ENCODE data around the gene GOLGA2. TPM values are rescaled to one million over a fixed set of nuclear protein-coding genes. Genes with fewer than 3 reads are reported as not detected.
A peak's percentile ranks its signal among the peaks of the same experiment; 100 is the strongest.

The GOLGA2 gene
- total and polyA plus RNA-seq, 4 experiments from 2014 or later = 1.4 to 82.4 (median 43.4) TPM

GRCh38 chr9:128251732-128252100 lies 24.1 kb downstream of the GOLGA2 start:
- Histone ChIP-seq H3K27me3 (ENCODE audit: insufficient read depth, low read length) (no peaks in the 10 kb centered on the region), H3K4me3 (ENCODE audit: low read length in 2 of 2) (no peak overlapping the region), H3K27ac (ENCODE audit: low read depth, low read length) (no peak overlapping the region), H3K4me1 (ENCODE audit: insufficient read depth, low read length) (peaks cover 22% of the 10 kb centered on the region), H3K9me3 (ENCODE audit: control insufficient read depth in 1 of 2, low read length in 2 of 2) (no peaks in the 10 kb centered on the region), H3K36me3 (ENCODE audit: insufficient read depth, low read length) (no peaks in the 10 kb centered on the region)
- no peak for DNase-seq
- Mint-ChIP-seq H3K4me1 (peaks cover 7 to 28% (median 16%) of the 10 kb centered on the region in 4 donors), H3K36me3 (no peaks in the 10 kb centered on the region), H3K9me3 (no peaks in the 10 kb centered on the region), H3K27me3 (no peaks in the 10 kb centered on the region), H3K27ac (peak overlapping the region in 5 of 7 donors; percentile 1 to 85 (median 71)), H3K4me3 (peak overlapping the region; percentile 37 to 89 (median 77))
- POLR2A ChIA-PET (ENCODE audit: partially characterized antibody) = no interaction called here
- CTCF ChIA-PET (ENCODE audit: partially characterized antibody) = no interaction called here
- intact Hi-C loops (cut with micrococcal nuclease) = no loop called here

DNA sequence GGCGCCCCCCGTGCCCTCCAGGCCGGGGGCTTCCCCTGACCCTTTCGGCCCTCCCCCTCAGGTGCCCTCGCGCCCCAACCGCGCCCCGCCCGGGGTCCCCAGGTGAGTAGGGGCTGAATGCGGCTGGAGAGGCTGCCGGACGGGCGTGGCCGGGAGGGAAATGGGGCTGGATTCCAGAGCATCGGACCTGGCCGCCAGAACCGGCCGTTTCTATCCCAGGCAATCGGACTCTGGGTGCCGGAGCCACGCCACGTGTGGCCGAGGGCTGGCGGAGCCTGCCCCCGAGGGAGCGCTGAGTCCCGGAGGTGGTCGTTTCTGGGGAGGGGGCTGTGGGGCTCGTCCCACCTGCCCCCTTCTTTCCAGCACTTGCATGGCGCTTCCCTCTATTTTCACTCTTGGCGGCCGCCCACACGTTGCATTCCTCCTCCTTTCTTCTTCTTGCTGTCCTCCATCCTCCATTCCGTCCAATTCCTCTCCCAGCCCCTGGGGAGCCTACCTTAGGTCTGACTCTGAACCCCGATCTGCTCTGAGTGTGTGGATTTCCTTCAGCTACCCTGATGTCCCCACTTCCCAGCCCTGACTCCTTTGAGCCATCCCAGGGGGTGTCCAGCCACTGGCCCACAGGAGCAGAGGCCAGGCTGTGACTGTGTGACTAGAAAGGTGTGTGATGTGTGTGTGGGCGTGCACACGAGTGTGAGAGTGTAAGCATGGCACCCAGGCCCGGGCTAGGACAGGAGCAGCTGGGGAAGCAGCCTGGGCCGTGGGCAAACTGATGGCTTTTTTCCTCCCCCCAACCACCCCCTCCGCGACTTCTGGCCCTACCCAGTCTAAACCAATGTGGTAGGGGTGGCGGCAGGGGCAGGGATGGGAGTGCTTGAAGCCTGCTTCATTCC lies 24.7 kb downstream of the GOLGA2 start:
- peak in 1 of 5 donors; percentile 10 for DNase-seq
- peak overlapping the region; percentile 56 for H3K27ac ChIP-seq (ENCODE audit: low read depth, low read length)
- H3K9me3 ChIP-seq (ENCODE audit: control insufficient read depth in 1 of 2, low read length in 2 of 2) = no peaks in the 10 kb centered on the region
- no peaks in the 10 kb centered on the region for H3K36me3 ChIP-seq (ENCODE audit: insufficient read depth, low read length)
- Mint-ChIP-seq H3K36me3 (no peaks in the 10 kb centered on the region), H3K27me3 (no peaks in the 10 kb centered on the region), H3K27ac (peak overlapping the region in 6 of 7 donors; percentile 29 to 87 (median 53)), H3K4me3 (peak overlapping the region; percentile 74 to 89 (median 84)), H3K9me3 (no peaks in the 10 kb centered on the region), H3K4me1 (peaks cover 7 to 28% (median 16%) of the 10 kb centered on the region in 4 donors)
- H3K4me1 ChIP-seq (ENCODE audit: insufficient read depth, low read length) = peaks cover 22% of the 10 kb centered on the region
- CTCF ChIA-PET (ENCODE audit: partially characterized antibody) = interaction anchor here (1.1 kb wide), 1 partner anchor 60 kb away, joined by 3 read pairs; the partner anchor contains the start of gene CIZ1
- H3K27me3 ChIP-seq (ENCODE audit: insufficient read depth, low read length) = no peaks in the 10 kb centered on the region
- intact Hi-C loops (cut with micrococcal nuclease) = loop anchor here (1.0 kb wide), 6 partner anchors 25 to 123 kb away; partner anchors contain the start of genes COQ4, DNM1, GOLGA2 and SLC27A4
- POLR2A ChIA-PET (ENCODE audit: partially characterized antibody) = interaction anchor here (1.0 to 2.3 kb wide), 9 partner anchors 24 to 830 kb away, joined by 3 to 19 read pairs (median 4); partner anchors contain the start of genes DOLPP1, GOLGA2, LRSAM1 and RPL12
- peak overlapping the region in 1 of 2 donors; percentile 67 for H3K4me3 ChIP-seq (ENCODE audit: low read length in 2 of 2)

GRCh38 chr9:128249908-128250838 lies 25.6 kb downstream of the GOLGA2 start:
- ChIA-PET CTCF (ENCODE audit: partially characterized antibody) (interaction anchor here (0.6 to 1.2 kb wide), 5 partner anchors 14 to 380 kb away, joined by 3 read pairs; partner anchors contain the start of gene CIZ1), POLR2A (ENCODE audit: partially characterized antibody) (interaction anchor here (0.7 to 2.3 kb wide), 12 partner anchors 25 to 830 kb away, joined by 3 to 19 read pairs (median 4); partner anchors contain the start of genes DNM1, DOLPP1, GOLGA2 and LRSAM1)
- DNase-seq = peak; percentile 95 to 98 (median 96)

DNA sequence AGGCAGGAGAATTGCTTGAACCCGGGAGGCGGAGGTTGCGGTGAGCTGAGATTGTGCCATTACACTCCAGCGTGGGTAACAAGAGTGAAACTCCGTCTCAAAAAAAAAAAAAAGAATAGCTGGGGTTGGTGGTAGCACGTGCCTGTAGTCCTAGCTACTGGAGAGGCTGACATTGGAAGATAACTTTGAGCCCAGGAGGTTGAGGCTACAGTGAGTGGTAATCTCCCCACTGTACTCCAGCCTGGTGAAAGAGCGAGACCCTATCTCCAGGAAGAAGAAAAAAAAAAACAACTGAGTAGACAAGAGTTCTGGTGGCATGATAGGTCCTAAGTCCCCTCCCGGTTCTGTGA lies 26.3 kb downstream of the GOLGA2 start:
- Histone ChIP-seq H3K27me3 (ENCODE audit: insufficient read depth, low read length) (no peaks in the 10 kb centered on the region), H3K27ac (ENCODE audit: low read depth, low read length) (peak overlapping the region; percentile 56), H3K36me3 (ENCODE audit: insufficient read depth, low read length) (no peaks in the 10 kb centered on the region), H3K4me3 (ENCODE audit: low read length in 2 of 2) (peak overlapping the region in 1 of 2 donors; percentile 75), H3K9me3 (ENCODE audit: control insufficient read depth in 1 of 2, low read length in 2 of 2) (no peaks in the 10 kb centered on the region), H3K4me1 (ENCODE audit: insufficient read depth, low read length) (peaks cover 22% of the 10 kb centered on the region)
- no peak for DNase-seq
- CTCF ChIA-PET (ENCODE audit: partially characterized antibody) = interaction anchor here (0.6 to 1.2 kb wide), 2 partner anchors 13 to 198 kb away, joined by 3 read pairs; no protein-coding TSS in a partner anchor
- peaks cover 0 to 2% (median 0%) of the 10 kb centered on the region in 8 donors for H3K9me3 Mint-ChIP-seq
- H3K36me3 Mint-ChIP-seq = no peaks in the 10 kb centered on the region
- peak overlapping the region; percentile 84 to 93 (median 87) for H3K4me3 Mint-ChIP-seq
- POLR2A ChIA-PET (ENCODE audit: partially characterized antibody) = interaction anchor here (1.0 to 2.3 kb wide), 7 partner anchors 26 to 831 kb away, joined by 3 to 19 read pairs (median 6); partner anchors contain the start of genes DNM1, DOLPP1, GOLGA2 and SWI5
- H3K4me1 Mint-ChIP-seq = peaks cover 9 to 28% (median 19%) of the 10 kb centered on the region in 4 donors
- H3K27me3 Mint-ChIP-seq = peaks cover 4 to 5% of the 10 kb centered on the region in 2 donors
- peak overlapping the region; percentile 77 to 97 (median 94) for H3K27ac Mint-ChIP-seq
- intact Hi-C loops (cut with micrococcal nuclease) = no loop called here

More at GRCh38 chr9:128249908-128250838, 25.6 kb downstream of the GOLGA2 start:
- H3K36me3 ChIP-seq (ENCODE audit: insufficient read depth, low read length) = no peaks in the 10 kb centered on the region
- peaks cover 0 to 2% (median 0%) of the 10 kb centered on the region in 8 donors for H3K9me3 Mint-ChIP-seq
- intact Hi-C loops (cut with micrococcal nuclease) = loop anchor here (1.0 kb wide), 6 partner anchors 26 to 122 kb away; partner anchors contain the start of genes COQ4, DNM1, GOLGA2 and SLC27A4
- H3K27ac ChIP-seq (ENCODE audit: low read depth, low read length) = peak overlapping the region; percentile 56
- peak overlapping the region; percentile 77 to 97 (median 94) for H3K27ac Mint-ChIP-seq
- peaks cover 10 to 30% (median 19%) of the 10 kb centered on the region in 4 donors for H3K4me1 Mint-ChIP-seq
- H3K27me3 Mint-ChIP-seq = peaks cover 4 to 5% of the 10 kb centered on the region in 2 donors
- H3K27me3 ChIP-seq (ENCODE audit: insufficient read depth, low read length) = no peaks in the 10 kb centered on the region
- H3K4me1 ChIP-seq (ENCODE audit: insufficient read depth, low read length) = peaks cover 22% of the 10 kb centered on the region
- peak overlapping the region; percentile 84 to 93 (median 87) for H3K4me3 Mint-ChIP-seq
- H3K9me3 ChIP-seq (ENCODE audit: control insufficient read depth in 1 of 2, low read length in 2 of 2) = no peaks in the 10 kb centered on the region
- H3K4me3 ChIP-seq (ENCODE audit: low read length in 2 of 2) = peak overlapping the region in 1 of 2 donors; percentile 75
- no peaks in the 10 kb centered on the region for H3K36me3 Mint-ChIP-seq

- Mint-ChIP-seq H3K4me1 (peaks cover 11 to 25% (median 21%) of the 10 kb centered on the region in 4 donors), H3K27ac (peak overlapping the region in 3 of 7 donors; percentile 17 to 62 (median 57)), H3K4me3 (peak overlapping the region in 1 of 8 donors; percentile 4), H3K27me3 (peaks cover 10 to 13% of the 10 kb centered on the region in 2 donors), H3K9me3 (peaks cover 0 to 2% (median 0%) of the 10 kb centered on the region in 8 donors), H3K36me3 (no peaks in the 10 kb centered on the region)
- CTCF ChIA-PET (ENCODE audit: partially characterized antibody) = no interaction called here
- POLR2A ChIA-PET (ENCODE audit: partially characterized antibody) = interaction anchor here (0.6 to 1.9 kb wide), 2 partner anchors 29 to 186 kb away, joined by 3 to 5 read pairs; partner anchors contain the start of genes GOLGA2 and SWI5
- Histone ChIP-seq H3K27me3 (ENCODE audit: insufficient read depth, low read length) (peaks cover 10% of the 10 kb centered on the region), H3K9me3 (ENCODE audit: control insufficient read depth in 1 of 2, low read length in 2 of 2) (no peaks in the 10 kb centered on the region), H3K4me1 (ENCODE audit: insufficient read depth, low read length) (peaks cover 22% of the 10 kb centered on the region), H3K36me3 (ENCODE audit: insufficient read depth, low read length) (no peaks in the 10 kb centered on the region), H3K4me3 (ENCODE audit: low read length in 2 of 2) (no peak overlapping the region), H3K27ac (ENCODE audit: low read depth, low read length) (no peak overlapping the region)
- intact Hi-C loops (cut with micrococcal nuclease) = no loop called here
- no peak for DNase-seq
These were observed 28.5 kb downstream of the GOLGA2 start for GRCh38 chr9:128247226-128247803.

DNA sequence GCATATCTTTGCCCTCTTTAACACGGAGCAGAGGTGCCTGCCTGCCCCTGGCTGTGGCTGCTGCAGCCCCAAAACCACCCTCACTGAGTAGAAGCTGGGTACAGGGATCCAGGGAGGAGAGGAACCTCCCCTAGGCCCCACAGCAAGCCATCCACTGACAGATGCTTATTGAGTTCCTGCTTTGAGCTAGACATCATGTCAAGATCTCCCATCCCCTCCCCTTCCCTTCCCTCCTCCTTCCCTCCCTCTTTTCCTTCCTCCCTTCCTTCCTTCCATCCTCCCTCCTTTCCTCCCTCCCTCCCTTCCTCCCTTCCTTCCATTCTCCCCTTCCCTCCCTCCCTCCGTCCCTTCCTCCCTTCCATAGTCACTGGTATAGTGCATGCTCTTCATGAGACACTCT lies 29.3 kb downstream of the GOLGA2 start:
- Mint-ChIP-seq H3K27ac (no peak overlapping the region), H3K9me3 (peaks cover 0 to 2% (median 0%) of the 10 kb centered on the region in 8 donors), H3K4me3 (no peak overlapping the region), H3K27me3 (peaks cover 13% of the 10 kb centered on the region in 2 donors), H3K36me3 (no peaks in the 10 kb centered on the region), H3K4me1 (peaks cover 8 to 17% (median 16%) of the 10 kb centered on the region in 4 donors)
- Histone ChIP-seq H3K27ac (ENCODE audit: low read depth, low read length) (no peak overlapping the region), H3K36me3 (ENCODE audit: insufficient read depth, low read length) (no peaks in the 10 kb centered on the region), H3K4me1 (ENCODE audit: insufficient read depth, low read length) (peaks cover 17% of the 10 kb centered on the region), H3K9me3 (ENCODE audit: control insufficient read depth in 1 of 2, low read length in 2 of 2) (no peaks in the 10 kb centered on the region), H3K27me3 (ENCODE audit: insufficient read depth, low read length) (peaks cover 10% of the 10 kb centered on the region), H3K4me3 (ENCODE audit: low read length in 2 of 2) (no peak overlapping the region)
- POLR2A ChIA-PET (ENCODE audit: partially characterized antibody) = interaction anchor here (1.9 kb wide), 1 partner anchor 30 kb away, joined by 5 read pairs; the partner anchor contains the start of genes GOLGA2 and SWI5
- intact Hi-C loops (cut with micrococcal nuclease) = no loop called here
- CTCF ChIA-PET (ENCODE audit: partially characterized antibody) = interaction anchor here (0.7 kb wide), 1 partner anchor 9 kb away, joined by 4 read pairs; no protein-coding TSS in a partner anchor
- no peak for DNase-seq

Data from CD4-positive, alpha-beta memory T cell (primary cell).